Heart right ventricle (tissue), 16 donors: ENCODE data around the gene TMED8. TPM values are rescaled to one million over a fixed set of nuclear protein-coding genes. Genes with fewer than 3 reads are reported as not detected.
A peak's percentile ranks its signal among the peaks of the same experiment; 100 is the strongest.

ENCODE experiments used
- ATAC-seq, 8 donors: fragments of 200-7000 bp; cut with Tn5 transposase; one replicate each; pipeline ENCODE4 v1.9.1; 2020; ENCODE audit warnings: mild to moderate bottlenecking in 8 of 8, moderate library complexity in 8 of 8, moderate number of reproducible peaks in 1 of 8
- DNase-seq, 2 donors: peaks; one replicate each; pipeline ENCODE4 v3.0.0-alpha.2; 2020
- H3K27ac ChIP-seq, 10 donors: fragments of 200-600 bp; sonication (generic) in 2 of 10; one replicate each; pipeline versions ENCODE4 v1.5.0 to v1.8.0; 2020 to 2022; ENCODE audit warnings: mild to moderate bottlenecking in 3 of 10
- H3K27me3 ChIP-seq, 7 donors: fragments of 200-600 bp; one replicate each; pipeline ENCODE4 v1.8.0; 2021 to 2022; ENCODE audit warnings: mild to moderate bottlenecking in 2 of 7
- H3K36me3 ChIP-seq, 9 donors: fragments of 200-600 bp; sonication (generic) in 1 of 9; one replicate each; pipeline versions ENCODE4 v1.5.0 to v1.8.0; 2020 to 2022; ENCODE audit warnings: mild to moderate bottlenecking in 2 of 9
- H3K4me1 ChIP-seq, 9 donors: fragments of 200-600 bp; sonication (generic) in 1 of 9; one replicate each; pipeline versions ENCODE4 v1.5.0 to v1.8.0; 2020 to 2022; ENCODE audit warnings: mild to moderate bottlenecking in 4 of 9
- H3K4me3 ChIP-seq, 10 donors: fragments of 200-600 bp; sonication (generic) in 2 of 10; one replicate each; pipeline versions ENCODE4 v1.5.0 to v1.8.0; 2020 to 2022; ENCODE audit warnings: mild to moderate bottlenecking in 7 of 10, moderate library complexity in 2 of 10
- H3K9me3 ChIP-seq, 11 donors: fragments of 200-600 bp in 10 of 11; sonication (generic) in 2 of 11; one replicate each; pipeline versions ENCODE4 v1.5.0 to v1.8.0; 2013 to 2022; ENCODE audit warnings: mild to moderate bottlenecking in 2 of 11, control low read depth in 1 of 11, moderate library complexity in 1 of 11
- CTCF ChIP-seq, 9 donors: fragments of 200-600 bp; sonication (generic) in 2 of 9; IDR thresholded peaks; one replicate each; pipeline versions ENCODE4 v1.5.0 to v1.8.0; 2021 to 2022; ENCODE audit warnings: antibody characterized with exemption in 9 of 9, mild to moderate bottlenecking in 5 of 9, moderate library complexity in 1 of 9
- WGBS, 2 donors: extraction: QIAGEN DNeasy Blood & Tissue Kit; methylation state at CpG; one replicate each; pipeline ENCODE4 v1.1.7; 2013; ENCODE audit warnings: inconsistent platforms in 1 of 2; 5-methylcytosine and 5-hydroxymethylcytosine counted together
- intact Hi-C, 10 donors: fragments of 100-400 bp; cut with DNase I; formaldehyde crosslinking; loops; one replicate each; pipeline versions ENCODE4 v1.11.1 to v1.14.2; 2022
- polyA plus RNA-seq, 2 donors: library from polyadenylated mRNA; stranded (reverse); fragments of 200-250 nt; gene quantifications; one replicate each; pipeline ENCODE4 v1.2.3, GENCODE V29; 2013
- total RNA-seq, 10 donors: library from RNA; stranded (reverse); fragmentation: NEBNext Ultra II Directional in 3 of 10; extraction: Animal tissue kit (Norgen Biotek cat#: 25700) in 3 of 10; gene quantifications; one replicate each; pipeline versions ENCODE4 v1.2.1 to v1.2.4, GENCODE V29; 2021 to 2023
- donor health status: Arrhythmogenic right ventricular cardiomyopathy.
- donor health status: ischemic (EF 13 %, LVEDD 7.1; RV severe dilation, severe dysfunction).
- donor health status: healthy with polysubstance abuse.
- donor health status: DM: no; HTN: yes; CAD: no.
- donor health status: DM: no; HTN: no; CAD: no.
- donor health status: ischemic (EF 25% LVEDD 6.9; RV normal size, moderate dysfunction).
- donor health status: ischemic (EF 25% LVEDD 5.7; RV mildly dilated, moderate dysfunction).
- donor health status: healthy.
- donor health status: DM: yes; HTN: yes; CAD: no.
- donor health status: Ischemic cardiomyopathy.
- donor health status: ischemic (EF 35%, LVEDD 5.7; RV mildly dilated, moderate dysfunction).
- donor health status: nonischemic (EF 11% LVEDD 7.7; RV severe dilation, severe dysfunction).
- donor health status: DM: yes; HTN: yes; CAD: no.
- donor health status: PGD.
- donor health status: ischemic (EF 29% LVEDD 5.4; RV normal size, mild dysfunction).
- donor health status: nonischemic (EF 23%, LVEDD 6.1; RV moderate dilation, normal function).

TMED8 gene
- total and polyA plus RNA-seq, 12 donors: 1.8 to 8.7 (median 6.8) TPM

GRCh38 chr14:77400216-77400615 is 23.3 kb upstream of the TMED8 start:
- 80 to 86% methylated on average over 6 of the region's 6 CpGs for WGBS, 2 donors
- Histone ChIP-seq H3K9me3 (no peaks in the 10 kb centered on the region), H3K27ac (no peak overlapping the region), H3K4me3 (no peak overlapping the region), H3K27me3 (no peaks in the 10 kb centered on the region), H3K4me1 (peaks cover 0 to 3% (median 0%) of the 10 kb centered on the region in 9 donors), H3K36me3 (peaks cover 0 to 5% (median 0%) of the 10 kb centered on the region in 9 donors)
- TF ChIP-seq CTCF (IDR thresholded peaks at IDR 0.05): no peak
- ATAC-seq: no peak
- intact Hi-C loops: no loop called here
- no peak for DNase-seq

- WGBS, 2 donors: 93 to 99% methylated on average over 4 of the region's 4 CpGs
- no peaks in the 10 kb centered on the region for H3K36me3 ChIP-seq
- no peak overlapping the region for H3K27ac ChIP-seq
- TF ChIP-seq CTCF (IDR thresholded peaks at IDR 0.05): no peak
- H3K9me3 ChIP-seq: no peaks in the 10 kb centered on the region
- no peak for ATAC-seq
- intact Hi-C loops: no loop called here
- no peaks in the 10 kb centered on the region for H3K4me1 ChIP-seq
- no peak for DNase-seq
- no peak overlapping the region for H3K4me3 ChIP-seq
- no peaks in the 10 kb centered on the region for H3K27me3 ChIP-seq
Measured at GRCh38 chr14:77390188-77390587, 13.3 kb upstream of the TMED8 start.

GRCh38 chr14:77378701-77379100 is 1.8 kb upstream of the TMED8 start:
- Histone ChIP-seq H3K36me3 (no peaks in the 10 kb centered on the region), H3K9me3 (no peaks in the 10 kb centered on the region), H3K27ac (no peak overlapping the region), H3K27me3 (no peaks in the 10 kb centered on the region), H3K4me3 (no peak overlapping the region), H3K4me1 (peaks cover 0 to 28% (median 14%) of the 10 kb centered on the region in 9 donors)
- intact Hi-C loops: loop anchor here in 2 of 10 donors (5.0 kb wide), 1 partner anchor 56 kb away; the partner anchor contains the start of genes GSTZ1 (in 2 of the 2) and POMT2 (in 2 of the 2)
- ATAC-seq (no peak), DNase-seq (no peak)
- WGBS, 2 donors: 89 to 95% methylated on average over 6 of the region's 6 CpGs
- no peak for TF ChIP-seq CTCF (IDR thresholded peaks at IDR 0.05)

- no peak for TF ChIP-seq CTCF (IDR thresholded peaks at IDR 0.05)
- Histone ChIP-seq H3K9me3 (no peaks in the 10 kb centered on the region), H3K4me3 (peak overlapping the region; percentile 56 to 94 (median 86)), H3K27me3 (no peaks in the 10 kb centered on the region), H3K4me1 (peaks cover 0 to 28% (median 15%) of the 10 kb centered on the region in 9 donors), H3K27ac (peak overlapping the region in 7 of 10 donors; percentile 76 to 92 (median 84)), H3K36me3 (no peaks in the 10 kb centered on the region)
- DNase-seq (no peak), ATAC-seq (peak in 2 of 8 donors; percentile 29 to 33)
- 14 to 18% methylated on average over 10 of the region's 10 CpGs for WGBS, 2 donors
- intact Hi-C loops: loop anchor here in 4 of 10 donors (1.0 to 5.0 kb wide), 4 partner anchors 55 to 79 kb away; partner anchors contain the start of genes GSTZ1 (in 4 of the 4), POMT2 (in 3 of the 4) and VIPAS39 (in 1 of the 4)
Measured at GRCh38 chr14:77377502-77377844, 579 bp upstream of the TMED8 start.
